Stimulated activated CD8-positive, alpha-beta memory T cell treated with anti-CD3 and anti-CD28 coated beads, Interleukin-4, amount 100 ng/mL, for 24 hours (primary cell): ENCODE data around the gene PBRM1.

Source experiments
- DNase-seq: peaks from one replicate; pipeline ENCODE4 v3.0.0-alpha.2; 2020; ENCODE audit warnings: low read depth

Gene PBRM1

DNA sequence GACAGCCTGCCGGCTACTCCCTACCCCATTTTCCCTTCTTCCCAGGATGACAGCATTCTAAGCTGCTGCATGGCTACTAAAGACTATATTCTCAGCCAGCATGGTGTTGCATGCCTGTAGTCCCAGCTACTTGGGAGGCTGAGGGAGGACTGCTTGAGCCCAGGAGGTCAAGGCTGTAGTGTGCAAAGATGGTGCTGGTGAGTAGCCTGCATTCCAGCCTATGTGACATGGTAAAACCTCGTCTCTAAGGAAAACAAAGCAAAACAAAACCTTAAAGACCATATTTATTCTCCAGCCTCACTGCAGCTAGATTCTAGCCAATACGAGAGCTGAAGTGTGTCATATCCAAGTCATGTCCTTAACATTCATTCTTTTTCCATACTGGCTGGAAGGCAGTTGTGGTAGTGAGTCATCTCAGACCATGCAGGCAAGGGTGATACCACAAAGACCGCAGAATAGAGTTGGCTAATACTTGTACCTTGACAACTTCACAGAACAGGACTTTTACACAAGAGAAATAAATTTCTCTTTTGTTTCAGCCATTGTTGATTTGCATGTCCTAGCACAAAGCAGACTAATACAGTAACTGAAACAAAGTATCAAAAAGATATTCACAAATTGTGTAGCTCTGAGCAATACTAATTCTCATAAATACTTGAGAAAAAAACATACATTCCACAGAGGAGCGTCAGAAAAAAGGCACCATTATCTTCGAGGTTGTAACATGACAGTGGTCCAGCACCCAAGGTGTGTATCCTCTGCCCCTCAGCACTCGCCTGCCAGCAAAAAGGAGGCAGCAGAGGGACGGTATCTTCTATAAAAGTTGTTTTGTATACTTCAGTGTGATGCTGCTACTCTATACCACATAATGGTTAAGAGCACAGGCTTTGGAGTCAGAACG is 14.8 kb downstream of the PBRM1 start:
- no peak for DNase-seq

GRCh38 chr3:52663098-52663497 is 22.6 kb downstream of the PBRM1 start:
- DNase-seq = no peak

- DNase-seq = no peak
These were observed 25.7 kb downstream of the PBRM1 start for GRCh38 chr3:52660046-52660445.

GRCh38 chr3:52655895-52656294 is 29.8 kb downstream of the PBRM1 start:
- no peak for DNase-seq

GRCh38 chr3:52651592-52651991 is 34.1 kb downstream of the PBRM1 start:
- DNase-seq = no peak

GRCh38 chr3:52650439-52650838 is 35.3 kb downstream of the PBRM1 start:
- DNase-seq = no peak

DNA sequence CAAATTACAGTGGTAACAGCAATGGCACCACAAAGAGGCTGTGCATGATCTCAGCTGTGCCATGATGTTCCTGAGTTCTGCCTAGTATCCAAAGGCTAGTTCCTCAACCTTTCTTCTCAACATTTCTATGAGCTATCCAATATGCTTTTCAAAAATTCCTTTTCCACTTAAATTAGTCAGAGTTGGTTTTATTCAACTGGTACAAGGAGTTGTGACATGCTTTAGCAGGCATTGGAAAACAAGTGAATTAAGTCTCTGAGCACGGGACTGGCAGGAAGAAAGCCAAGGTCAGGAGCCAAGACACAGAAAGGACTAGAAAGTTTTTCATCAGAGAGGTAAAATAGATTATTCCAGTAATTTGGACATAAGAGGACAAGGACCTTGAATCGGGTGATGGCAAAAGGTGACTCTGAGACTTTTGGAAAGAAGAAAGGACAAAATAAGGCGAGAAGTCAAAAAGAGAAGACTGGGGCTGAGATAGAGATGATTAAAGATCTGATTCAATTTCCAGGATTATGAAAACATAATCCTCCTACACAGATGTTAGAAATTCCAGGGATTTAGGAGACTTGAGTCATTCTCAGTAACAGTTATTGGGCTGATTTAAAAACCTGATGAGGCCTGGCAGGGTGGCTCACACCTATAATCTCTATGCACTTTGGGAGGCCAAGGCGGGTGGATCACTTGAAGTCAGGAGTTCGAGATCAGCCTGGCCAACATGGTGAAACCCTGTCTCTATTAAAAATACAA is 36.1 kb downstream of the PBRM1 start:
- DNase-seq = no peak

DNA sequence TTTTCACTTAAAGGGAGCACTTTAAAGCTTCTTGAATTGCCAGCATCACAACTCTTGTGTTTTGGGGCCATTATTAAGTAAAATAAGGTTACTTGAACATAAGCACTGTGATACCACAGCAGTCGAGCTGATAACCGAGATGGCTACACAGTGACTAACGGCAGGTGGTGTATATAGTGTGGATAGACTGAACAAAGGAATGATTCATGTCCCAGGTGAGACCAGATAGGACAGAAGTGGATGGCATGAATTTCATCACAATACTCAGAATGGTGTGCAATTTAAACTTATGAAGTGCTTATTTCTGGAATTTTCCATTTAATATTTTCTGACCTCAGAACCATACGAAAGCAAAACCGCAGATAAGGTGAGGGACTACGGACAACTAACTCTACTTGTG is 40.2 kb downstream of the PBRM1 start:
- DNase-seq = no peak

DNA sequence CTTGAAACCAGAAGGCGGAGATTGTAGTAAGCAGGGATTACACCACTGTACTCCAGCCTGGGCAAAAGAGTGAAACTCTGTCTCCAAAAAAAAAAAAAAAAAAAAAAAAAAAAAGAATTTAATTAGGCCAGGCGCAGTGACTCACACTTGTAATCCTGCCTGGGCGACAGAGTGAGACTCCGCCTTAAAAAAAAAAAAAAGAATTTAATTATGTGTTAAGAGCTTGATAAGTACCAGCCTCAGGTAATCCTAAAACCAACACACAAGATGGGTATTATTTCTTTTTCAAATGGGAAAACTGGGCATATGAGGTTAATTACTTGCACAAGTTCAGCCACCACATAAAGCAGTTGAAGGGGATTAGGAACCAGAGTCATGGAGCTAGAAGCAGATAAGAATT is 49.0 kb downstream of the PBRM1 start:
- DNase-seq = no peak

- no peak for DNase-seq
These were observed 51.9 kb downstream of the PBRM1 start for GRCh38 chr3:52633786-52634185.

DNA sequence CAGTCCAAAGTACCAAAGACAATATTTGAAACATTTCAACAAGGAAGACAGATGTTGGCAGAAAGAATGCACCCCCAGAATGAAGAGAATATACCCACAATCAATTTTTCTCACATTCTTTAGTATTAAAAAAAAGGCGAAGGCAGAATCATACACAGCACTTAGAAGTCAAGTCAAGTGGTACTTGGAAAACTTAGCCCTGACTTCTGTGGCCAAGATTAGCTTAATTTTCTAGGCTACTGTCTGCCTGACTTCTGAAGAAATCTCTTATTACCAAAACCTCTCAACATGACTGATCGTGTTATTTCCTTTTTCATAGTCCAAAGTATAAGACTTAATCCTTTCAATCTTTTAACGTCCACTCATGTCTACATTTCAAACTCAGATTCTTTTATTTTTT is 60.7 kb downstream of the PBRM1 start:
- no peak for DNase-seq

DNA sequence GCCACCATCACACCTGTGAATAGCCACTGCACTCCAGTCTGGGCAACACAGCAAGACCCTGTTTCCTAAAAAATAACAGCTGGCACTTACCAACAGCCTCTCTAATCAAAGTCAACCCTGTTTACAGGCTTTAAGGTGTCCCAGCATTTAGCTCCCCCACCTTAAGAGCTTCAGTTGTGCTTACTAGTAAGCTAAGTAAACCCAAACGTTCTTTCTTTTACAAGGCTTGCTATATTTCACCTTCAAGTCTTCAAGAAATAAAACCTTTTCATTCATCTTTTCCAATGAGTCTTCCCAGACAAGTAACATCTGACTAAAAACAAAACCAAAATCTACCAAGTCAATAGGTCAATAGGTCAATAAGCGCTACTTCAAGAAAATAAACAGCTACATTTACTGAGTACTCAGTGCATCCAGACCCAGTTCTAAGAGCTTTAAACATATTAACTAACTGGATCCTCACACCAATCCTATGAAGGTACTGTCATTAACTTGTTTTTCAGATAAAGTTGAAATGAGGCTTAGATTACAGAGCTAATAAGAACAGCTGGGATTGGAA is 62.4 kb downstream of the PBRM1 start:
- DNase-seq = no peak

DNA sequence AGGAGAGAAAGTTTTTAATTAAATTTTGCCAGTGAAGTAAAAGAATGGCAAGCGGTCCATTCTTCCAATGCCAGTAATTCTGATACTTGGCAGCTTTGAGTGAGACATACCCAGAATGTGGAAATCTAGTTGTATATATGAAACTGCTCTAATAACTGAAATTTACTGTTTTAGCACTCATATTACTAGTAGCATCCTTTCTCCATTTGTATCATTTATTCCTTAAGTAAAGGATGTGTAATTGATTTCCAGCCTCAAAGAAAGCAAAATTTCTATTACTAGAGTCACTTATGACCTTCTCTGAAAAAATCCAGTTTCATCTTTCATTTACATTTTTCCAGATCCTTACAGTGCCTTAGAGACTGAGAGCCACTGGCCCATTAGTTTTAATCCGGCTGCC is 65.1 kb downstream of the PBRM1 start:
- no peak for DNase-seq

- no peak for DNase-seq
These were observed 70.5 kb downstream of the PBRM1 start for GRCh38 chr3:52615166-52615565.

GRCh38 chr3:52614689-52615088 is 71.0 kb downstream of the PBRM1 start:
- no peak for DNase-seq

DNA sequence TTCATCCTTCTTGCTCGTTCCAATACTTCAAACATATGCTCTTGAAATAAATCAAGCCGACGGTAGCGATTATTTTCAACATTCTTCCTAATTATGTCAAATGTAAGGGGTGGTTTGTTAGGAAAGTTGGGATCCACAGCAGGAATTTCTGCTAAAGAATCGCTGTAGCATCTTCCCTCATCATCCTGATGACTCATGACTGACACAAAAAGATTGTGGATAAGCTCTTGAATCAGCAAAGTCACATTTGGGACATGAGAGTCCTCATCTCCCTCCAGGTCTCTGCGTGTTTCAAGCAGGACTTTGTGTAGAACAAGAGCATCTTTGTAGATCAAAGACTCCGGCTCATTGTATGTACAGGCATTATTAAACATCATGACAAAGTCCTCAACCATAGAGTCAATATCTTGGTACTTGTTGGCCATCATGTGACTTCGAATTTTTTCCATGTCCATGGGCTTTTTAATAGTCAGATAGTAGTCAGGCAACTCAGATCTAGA is 76.3 kb downstream of the PBRM1 start:
- no peak for DNase-seq

- DNase-seq = no peak
These were observed 77.4 kb downstream of the PBRM1 start for GRCh38 chr3:52608337-52608736.

GRCh38 chr3:52606373-52607085 is 79.2 kb downstream of the PBRM1 start:
- DNase-seq = no peak

DNA sequence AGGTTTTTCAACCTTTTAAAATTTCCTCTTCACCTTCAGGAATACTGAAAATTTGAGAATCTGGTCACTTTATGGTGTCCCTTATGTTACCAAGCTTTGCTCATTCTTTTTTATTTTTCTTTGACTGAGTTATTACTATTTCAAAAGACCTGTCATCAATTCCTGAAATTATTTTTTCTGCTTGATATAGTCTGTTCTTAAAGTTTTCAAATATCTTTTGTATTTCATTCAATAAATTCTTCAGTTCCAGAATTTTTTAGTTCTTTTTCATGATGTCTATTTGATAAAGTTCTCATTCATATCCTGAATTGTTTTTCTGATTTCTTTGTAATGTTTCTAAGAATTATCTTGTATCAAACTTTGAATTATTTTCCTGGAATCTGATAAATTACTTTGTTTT is 85.5 kb downstream of the PBRM1 start:
- no peak for DNase-seq

DNA sequence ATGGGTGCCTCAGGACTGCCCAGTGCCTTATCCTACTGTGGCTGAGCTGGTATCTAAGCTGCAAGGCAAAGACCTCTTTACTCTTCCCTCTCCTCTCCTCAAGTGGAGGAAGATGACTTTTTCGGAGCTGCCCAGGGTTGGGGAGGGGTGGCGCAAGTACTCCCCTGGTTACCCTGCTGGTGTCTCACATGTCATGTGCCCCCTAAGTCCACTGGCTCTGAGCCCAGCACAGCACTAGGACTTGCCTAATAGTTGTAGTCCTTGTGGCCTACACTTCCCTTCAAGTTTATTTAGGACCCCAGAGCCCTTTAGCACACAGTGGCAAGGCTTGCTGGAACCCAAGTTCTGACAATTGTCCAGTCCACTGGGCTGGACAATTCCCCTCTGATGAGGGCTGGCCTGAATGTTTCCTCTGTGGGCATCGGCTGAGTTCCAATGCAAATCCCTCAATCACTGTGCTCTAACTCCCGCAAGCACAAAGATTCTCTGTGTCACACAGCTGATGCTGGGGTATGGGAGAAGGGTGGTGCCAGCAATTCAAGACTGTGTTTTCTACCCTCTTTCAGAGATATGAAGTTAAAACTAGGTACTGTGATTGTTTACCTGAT is 89.0 kb downstream of the PBRM1 start:
- no peak for DNase-seq

DNA sequence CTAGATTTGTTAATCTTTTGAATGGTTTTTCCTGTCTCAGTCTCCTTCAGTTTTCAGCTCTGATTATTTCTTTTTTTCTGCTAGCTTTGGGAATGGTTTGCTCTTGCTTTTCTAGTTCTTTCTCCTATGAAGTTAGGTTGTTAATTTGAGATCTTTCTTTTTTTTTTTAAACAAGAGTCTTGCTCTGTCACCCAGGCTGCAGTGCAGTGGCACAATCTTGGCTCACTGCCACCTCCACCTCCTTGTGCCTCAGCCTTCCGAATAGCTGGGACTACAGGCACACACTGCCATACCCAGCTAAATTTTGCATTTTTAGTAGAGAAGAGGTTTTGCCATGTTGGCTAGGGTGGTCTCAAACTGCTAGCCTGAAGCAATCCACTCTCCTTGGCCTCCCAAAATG is 92.6 kb downstream of the PBRM1 start:
- DNase-seq = no peak
